PC-9 (cell line): ENCODE measurements around the gene CARNS1. TPM values are rescaled to one million over a fixed set of nuclear protein-coding genes. Genes with fewer than 3 reads are reported as not detected.

ENCODE experiments used
- BruUV-seq: library from RNA; stranded (reverse); fragments of 400-500 nt; replicated peaks from 2 replicates; lab custom pipeline; 2021; lab: Mats Ljungman, UMichigan
- CTCF ChIA-PET: fragments of 300-600 bp; sonication (Branson Sonifier 250); formaldehyde crosslinking; loops from one replicate; lab custom pipeline; 2022; ENCODE audit warnings: antibody characterized with exemption; lab: Charles Lee
- POLR2A ChIA-PET: fragments of 300-600 bp; sonication (Branson Sonifier 250); formaldehyde crosslinking; loops from one replicate; lab custom pipeline; 2022; ENCODE audit warnings: antibody characterized with exemption; ENCODE audit not compliant: unreplicated experiment; lab: Charles Lee
- DNase-seq, 2 experiments: peaks; one replicate each; pipeline versions ENCODE4 v3.0.0 to v3.0.0-alpha.2; 2015 to 2022; ENCODE audit warnings: mixed read lengths in 1 of 2
- H2AFZ ChIP-seq: fragments of 200-600 bp; sonication (generic); 2 replicates; pipeline ENCODE4 v1.8.1; 2017; ENCODE audit warnings: antibody characterized with exemption
- H3F3A ChIP-seq: fragments of 200-600 bp; sonication (generic); 2 replicates; pipeline ENCODE4 v1.8.1; 2017; ENCODE audit warnings: antibody characterized with exemption, mild to moderate bottlenecking, low read depth; ENCODE audit not compliant: insufficient read depth
- H3K27ac ChIP-seq: fragments of 200-600 bp; sonication (generic); 2 replicates; pipeline ENCODE4 v1.6.1; 2016; ENCODE audit warnings: mixed run types
- H3K27me3 ChIP-seq: fragments of 200-600 bp; sonication (generic); 2 replicates; pipeline ENCODE4 v1.6.1; 2016; ENCODE audit warnings: low read depth, mixed run types; ENCODE audit not compliant: insufficient read depth
- H3K36me3 ChIP-seq: fragments of 200-600 bp; sonication (generic); 2 replicates; pipeline ENCODE4 v1.6.1; 2016; ENCODE audit warnings: low read depth, mixed run types
- H3K4me1 ChIP-seq: fragments of 200-600 bp; sonication (generic); replicated peaks from 2 replicates; pipeline ENCODE4 v1.6.1; 2016; ENCODE audit warnings: mixed run types; ENCODE audit not compliant: insufficient read depth
- H3K4me2 ChIP-seq: fragments of 200-600 bp; sonication (generic); 2 replicates; pipeline ENCODE4 v1.6.1; 2017; ENCODE audit warnings: mixed run types
- H3K4me3 ChIP-seq: fragments of 200-600 bp; sonication (generic); 2 replicates; pipeline ENCODE4 v1.6.1; 2016; ENCODE audit warnings: mixed run types
- H3K79me2 ChIP-seq: fragments of 200-600 bp; sonication (generic); 2 replicates; pipeline ENCODE4 v1.6.1; 2017; ENCODE audit warnings: low read depth, mixed run types
- H3K9me2 ChIP-seq: fragments of 200-600 bp; sonication (generic); 2 replicates; pipeline ENCODE4 v1.8.1; 2017; ENCODE audit warnings: mild to moderate bottlenecking; ENCODE audit not compliant: insufficient read depth
- H3K9me3 ChIP-seq: fragments of 200-600 bp; sonication (generic); 2 replicates; pipeline ENCODE4 v1.8.1; 2016; ENCODE audit warnings: low read depth; ENCODE audit not compliant: insufficient read depth
- H4K20me1 ChIP-seq: fragments of 200-600 bp; sonication (generic); 2 replicates; pipeline ENCODE4 v1.8.1; 2017; ENCODE audit not compliant: insufficient read depth
- CTCF ChIP-seq: fragments of 200-600 bp; sonication (generic); conservative IDR thresholded peaks from 2 replicates; pipeline ENCODE4 v1.6.1; 2017; ENCODE audit warnings: mixed run types, antibody characterized with exemption, mild to moderate bottlenecking, moderate library complexity
- EZH2 ChIP-seq: fragments of 200-600 bp; sonication (generic); IDR thresholded peaks from 2 replicates; pipeline ENCODE4 v1.8.0; 2017; ENCODE audit warnings: antibody characterized with exemption, low read depth
- intact Hi-C: fragments of 100-400 bp; cut with micrococcal nuclease; formaldehyde crosslinking; loops from one replicate; pipeline ENCODE4 v1.10.0; 2022; ENCODE audit not compliant: unreplicated experiment
- total RNA-seq: library from RNA; stranded (reverse); gene quantifications from 2 replicates; pipeline ENCODE4 v1.2.3, GENCODE V29; 2021

Gene CARNS1
- total RNA-seq, 1 experiment from 2014 or later: 0.15 TPM

GRCh38 chr11:67384851-67385366, 30.6 kb upstream of the CARNS1 start:
- POLR2A ChIA-PET: interaction anchor here (0.5 to 1.3 kb wide), 6 partner anchors 11 to 197 kb away, joined by 3 to 5 read pairs (median 4); partner anchors contain the start of gene PITPNM1
- H3K27me3 ChIP-seq: no peaks in the 10 kb centered on the region
- H4K20me1 ChIP-seq: no peaks in the 10 kb centered on the region
- no peaks in the 10 kb centered on the region for H3K36me3 ChIP-seq
- peaks cover 4% of the 10 kb centered on the region; the same call in 1 of the 2 replicates for H3K79me2 ChIP-seq
- H3K4me2 ChIP-seq: peak overlapping the region; percentile 27
- no peak overlapping the region for H3K27ac ChIP-seq
- TF ChIP-seq EZH2 (no peak), CTCF (no peak)
- BruUV-seq: no TSS peak
- intact Hi-C loops: loop anchor here (5.0 kb wide), 1 partner anchor 123 kb away; no protein-coding TSS in a partner anchor
- no peaks in the 10 kb centered on the region for H3K9me2 ChIP-seq
- H3K4me3 ChIP-seq: no peak overlapping the region
- H3F3A ChIP-seq: peaks cover 37% of the 10 kb centered on the region
- peak; percentile 73 to 79 for DNase-seq
- H2AFZ ChIP-seq: no peak overlapping the region
- CTCF ChIA-PET: interaction anchor here (0.6 kb wide), 2 partner anchors 9 to 122 kb away, joined by 7 to 13 read pairs; no protein-coding TSS in a partner anchor
- H3K9me3 ChIP-seq: no peaks in the 10 kb centered on the region
- peaks cover 46% of the 10 kb centered on the region for H3K4me1 ChIP-seq

GRCh38 chr11:67387069-67387468, 28.4 kb upstream of the CARNS1 start:
- Histone ChIP-seq H3K4me2 (no peak overlapping the region), H3K27me3 (no peaks in the 10 kb centered on the region), H2AFZ (no peak overlapping the region), H3K9me3 (no peaks in the 10 kb centered on the region), H3K27ac (no peak overlapping the region), H3K79me2 (peaks cover 21% of the 10 kb centered on the region), H4K20me1 (no peaks in the 10 kb centered on the region), H3K9me2 (no peaks in the 10 kb centered on the region), H3K36me3 (no peaks in the 10 kb centered on the region), H3K4me1 (peaks cover 24% of the 10 kb centered on the region), H3F3A (peaks cover 28% of the 10 kb centered on the region), H3K4me3 (no peak overlapping the region)
- POLR2A ChIA-PET: interaction anchor here (0.5 to 0.7 kb wide), 2 partner anchors 10 to 713 kb away, joined by 3 to 6 read pairs; no protein-coding TSS in a partner anchor
- intact Hi-C loops: no loop called here
- CTCF ChIA-PET: interaction anchor here (0.6 to 1.3 kb wide), 3 partner anchors 36 to 86 kb away, joined by 4 to 8 read pairs (median 4); no protein-coding TSS in a partner anchor
- BruUV-seq: no TSS peak
- TF ChIP-seq CTCF (no peak), EZH2 (no peak)
- no peak for DNase-seq

- H3K4me3 ChIP-seq: no peak overlapping the region
- TF ChIP-seq CTCF (no peak), EZH2 (no peak)
- no peaks in the 10 kb centered on the region; the same call in 1 of the 2 replicates for H4K20me1 ChIP-seq
- no peaks in the 10 kb centered on the region for H3K27me3 ChIP-seq
- no peak overlapping the region for H3K4me2 ChIP-seq
- no peak overlapping the region for H3K27ac ChIP-seq
- H3K9me2 ChIP-seq: no peaks in the 10 kb centered on the region
- peaks cover 21% of the 10 kb centered on the region for H3K79me2 ChIP-seq
- H3F3A ChIP-seq: peaks cover 32% of the 10 kb centered on the region
- peaks cover 23% of the 10 kb centered on the region for H3K4me1 ChIP-seq
- ChIA-PET POLR2A (interaction anchor here (0.5 to 0.7 kb wide), 2 partner anchors 9 to 713 kb away, joined by 3 to 6 read pairs; no protein-coding TSS in a partner anchor), CTCF (no interaction called here)
- intact Hi-C loops: no loop called here
- no peak overlapping the region for H2AFZ ChIP-seq
- DNase-seq: no peak
- BruUV-seq: no TSS peak
- no peaks in the 10 kb centered on the region for H3K9me3 ChIP-seq
- no peaks in the 10 kb centered on the region for H3K36me3 ChIP-seq
These were observed 28.0 kb upstream of the CARNS1 start for GRCh38 chr11:67387518-67387917.
